Ascending aorta (tissue), 2 donors: ENCODE data around the gene HLA-B. TPM values are rescaled to one million over a fixed set of nuclear protein-coding genes. Genes with fewer than 3 reads are reported as not detected.

Experiments used
- DNase-seq, 2 donors: peaks; one replicate each; pipeline ENCODE4 v3.0.0-alpha.2; 2019; ENCODE audit warnings: low spot score in 2 of 2
- H3K27ac ChIP-seq, 2 donors: fragments of 200-600 bp; sonication (generic); one replicate each; pipeline ENCODE4 v1.5.1; 2016 to 2017; ENCODE audit warnings: mild to moderate bottlenecking in 1 of 2
- H3K27me3 ChIP-seq: fragments of 200-600 bp; sonication (generic); one replicate; pipeline ENCODE4 v1.5.1; 2017
- H3K36me3 ChIP-seq, 2 donors: fragments of 200-600 bp; sonication (generic); one replicate each; pipeline ENCODE4 v1.5.1; 2016
- H3K4me1 ChIP-seq, 2 donors: fragments of 200-600 bp; sonication (generic); one replicate each; pipeline ENCODE4 v1.5.1; 2016 to 2017; ENCODE audit warnings: mild to moderate bottlenecking in 1 of 2
- H3K4me3 ChIP-seq, 2 donors: fragments of 200-600 bp; sonication (generic); one replicate each; pipeline ENCODE4 v1.5.1; 2016 to 2017; ENCODE audit warnings: mild to moderate bottlenecking in 1 of 2
- H3K9me3 ChIP-seq, 2 donors: fragments of 200-600 bp; sonication (generic); one replicate each; pipeline ENCODE4 v1.5.1; 2016
- intact Hi-C: fragments of 100-400 bp; cut with DNase I; formaldehyde crosslinking; loops from one replicate; pipeline ENCODE4 v1.15.1; 2023
- total RNA-seq: library from RNA; depleted of rRNA; stranded (reverse); fragments of >200 nt; gene quantifications from one replicate; pipeline ENCODE4 v1.1.0, GENCODE V29; 2016
- TF ChIP-seq, protein P1 (sequence below), 3 experiments: fragments of 200-600 bp in 2 of 3; fragments of 450-650 bp in 1 of 3; sonication (generic) in 2 of 3; IDR thresholded peaks; one replicate each; pipeline ENCODE4 v1.5.1; 2016 to 2019; ENCODE audit warnings: antibody characterized with exemption in 3 of 3, mild to moderate bottlenecking in 1 of 3, moderate library complexity in 1 of 3

The HLA-B gene
- total RNA-seq, 1 donor from 2014 or later: 1,833 TPM

DNA sequence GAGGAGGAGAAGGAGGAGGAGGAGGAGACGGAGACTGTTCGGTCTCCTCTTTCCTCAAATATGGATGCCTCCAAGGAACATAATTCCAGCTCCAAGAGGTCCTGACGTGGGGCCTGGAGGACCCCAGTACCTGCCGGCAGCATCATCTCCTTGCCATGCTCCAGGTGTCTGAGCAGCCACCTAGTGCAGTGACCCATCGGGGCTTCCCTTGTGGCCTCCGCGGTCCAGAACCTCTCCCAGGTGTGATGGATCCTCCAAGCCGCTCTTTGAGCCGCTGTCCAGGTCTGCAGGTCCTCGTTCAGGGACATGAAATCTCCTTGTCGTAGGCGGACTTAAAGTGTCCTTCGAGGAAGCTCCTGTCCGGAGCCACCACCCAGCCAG lies 49.3 kb downstream of the HLA-B start:
- no peaks in the 10 kb centered on the region for H3K27me3 ChIP-seq
- TF ChIP-seq, protein P1, sequence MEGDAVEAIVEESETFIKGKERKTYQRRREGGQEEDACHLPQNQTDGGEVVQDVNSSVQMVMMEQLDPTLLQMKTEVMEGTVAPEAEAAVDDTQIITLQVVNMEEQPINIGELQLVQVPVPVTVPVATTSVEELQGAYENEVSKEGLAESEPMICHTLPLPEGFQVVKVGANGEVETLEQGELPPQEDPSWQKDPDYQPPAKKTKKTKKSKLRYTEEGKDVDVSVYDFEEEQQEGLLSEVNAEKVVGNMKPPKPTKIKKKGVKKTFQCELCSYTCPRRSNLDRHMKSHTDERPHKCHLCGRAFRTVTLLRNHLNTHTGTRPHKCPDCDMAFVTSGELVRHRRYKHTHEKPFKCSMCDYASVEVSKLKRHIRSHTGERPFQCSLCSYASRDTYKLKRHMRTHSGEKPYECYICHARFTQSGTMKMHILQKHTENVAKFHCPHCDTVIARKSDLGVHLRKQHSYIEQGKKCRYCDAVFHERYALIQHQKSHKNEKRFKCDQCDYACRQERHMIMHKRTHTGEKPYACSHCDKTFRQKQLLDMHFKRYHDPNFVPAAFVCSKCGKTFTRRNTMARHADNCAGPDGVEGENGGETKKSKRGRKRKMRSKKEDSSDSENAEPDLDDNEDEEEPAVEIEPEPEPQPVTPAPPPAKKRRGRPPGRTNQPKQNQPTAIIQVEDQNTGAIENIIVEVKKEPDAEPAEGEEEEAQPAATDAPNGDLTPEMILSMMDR (IDR thresholded peaks at IDR 0.05): no peak
- no peaks in the 10 kb centered on the region for H3K4me1 ChIP-seq
- no peaks in the 10 kb centered on the region for H3K9me3 ChIP-seq
- H3K36me3 ChIP-seq: no peaks in the 10 kb centered on the region
- intact Hi-C loops: no loop called here
- no peak for DNase-seq
- H3K4me3 ChIP-seq: no peak overlapping the region
- H3K27ac ChIP-seq: no peak overlapping the region

DNA sequence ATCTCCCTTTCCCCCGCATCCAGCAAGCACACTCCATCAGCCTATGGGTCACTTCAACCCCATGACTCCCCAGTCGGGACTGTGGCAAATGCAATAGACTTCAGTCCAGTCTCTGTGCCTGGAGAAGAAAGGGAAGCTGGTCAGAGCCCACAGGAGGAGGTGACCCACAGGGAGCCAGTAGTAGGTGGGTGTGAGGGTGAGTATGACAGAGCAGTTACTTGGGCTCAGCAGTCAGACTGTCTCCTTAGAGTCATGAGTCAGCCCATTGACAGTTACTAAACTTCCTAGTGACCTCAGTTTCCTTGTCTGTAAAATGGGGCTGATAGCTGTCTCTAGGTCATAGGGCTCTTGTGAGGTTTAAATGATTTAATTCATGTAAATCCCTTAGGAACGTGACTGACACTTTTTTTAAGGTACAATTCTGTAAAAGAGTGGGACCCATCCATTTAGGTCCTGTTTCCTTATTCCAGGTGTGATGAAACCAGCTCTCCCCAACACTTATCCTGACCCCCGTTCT lies 51.2 kb downstream of the HLA-B start:
- DNase-seq: no peak
- Histone ChIP-seq H3K27me3 (no peaks in the 10 kb centered on the region), H3K36me3 (no peaks in the 10 kb centered on the region), H3K9me3 (no peaks in the 10 kb centered on the region), H3K27ac (no peak overlapping the region), H3K4me3 (no peak overlapping the region), H3K4me1 (no peaks in the 10 kb centered on the region)
- intact Hi-C loops: no loop called here
- TF ChIP-seq, protein P1 (IDR thresholded peaks at IDR 0.05): no peak

DNA sequence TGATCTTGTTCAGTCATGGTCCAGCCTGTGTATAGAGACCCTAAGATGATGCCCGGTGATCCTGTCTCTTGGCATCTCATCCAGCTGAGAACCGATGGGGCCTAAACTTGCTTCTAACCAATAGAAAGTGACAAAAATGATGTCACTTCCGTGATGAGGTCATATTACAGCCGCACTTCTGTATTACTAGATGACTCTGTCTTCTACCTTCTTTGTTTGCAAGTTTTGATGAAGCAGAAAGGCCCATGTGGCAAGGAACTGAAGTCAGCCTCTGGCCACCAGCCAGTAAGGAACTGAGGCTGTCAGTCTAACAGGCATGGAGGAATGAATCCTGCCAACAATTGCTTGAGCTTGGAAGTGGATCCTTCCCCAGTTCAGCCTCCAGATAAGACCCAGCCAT lies 52.3 kb downstream of the HLA-B start:
- TF ChIP-seq, protein P1 (IDR thresholded peaks at IDR 0.05): no peak
- DNase-seq: no peak
- Histone ChIP-seq H3K4me1 (no peaks in the 10 kb centered on the region), H3K9me3 (no peaks in the 10 kb centered on the region), H3K27me3 (no peaks in the 10 kb centered on the region), H3K4me3 (no peak overlapping the region), H3K27ac (no peak overlapping the region), H3K36me3 (no peaks in the 10 kb centered on the region)
- intact Hi-C loops: no loop called here

Other genes with a start within 250 kb of the HLA-B start
- gene C6orf15, start 244.6 kb downstream of the HLA-B start, total RNA-seq: not detected
- not detected for gene PSORS1C1, start 242.4 kb downstream of the HLA-B start, total RNA-seq
- not detected for gene CDSN, start 236.7 kb downstream of the HLA-B start, total RNA-seq
- 5.2 TPM for gene PSORS1C2, start 218.1 kb downstream of the HLA-B start, total RNA-seq
- gene CCHCR1, start 199.4 kb downstream of the HLA-B start, total RNA-seq: 14.7 TPM
- 10.3 TPM for gene TCF19, start 198.6 kb downstream of the HLA-B start, total RNA-seq
- not detected for gene POU5F1, start 186.5 kb downstream of the HLA-B start, total RNA-seq
- gene HLA-C, start 85.1 kb downstream of the HLA-B start, total RNA-seq: 921 TPM
- gene MICA, start 46.4 kb upstream of the HLA-B start, total RNA-seq: 19.2 TPM
- gene MICB, start 141.0 kb upstream of the HLA-B start, total RNA-seq: 0.11 TPM
- not detected for gene MCCD1, start 171.8 kb upstream of the HLA-B start, total RNA-seq
- gene DDX39B, start 184.8 kb upstream of the HLA-B start, total RNA-seq: 134 TPM
- gene ATP6V1G2, start 189.4 kb upstream of the HLA-B start, total RNA-seq: not detected
- 71.5 TPM for gene NFKBIL1, start 190.4 kb upstream of the HLA-B start, total RNA-seq
- gene LTA, start 215.1 kb upstream of the HLA-B start, total RNA-seq: not detected
- gene TNF, start 218.4 kb upstream of the HLA-B start, total RNA-seq: 11.5 TPM
- gene LTB, start 225.2 kb upstream of the HLA-B start, total RNA-seq: not detected
- gene LST1, start 229.1 kb upstream of the HLA-B start, total RNA-seq: 21.4 TPM
- not detected for gene NCR3, start 235.8 kb upstream of the HLA-B start, total RNA-seq